Measurements from ENCODE around the gene NTNG2. TPM values are rescaled to one million over a fixed set of nuclear protein-coding genes. Genes with fewer than 3 reads are reported as not detected.

Gene NTNG2
- total RNA-seq, 4 donors from 2014 or later = 0.27 to 1.1 TPM; not detected in 2

DNA sequence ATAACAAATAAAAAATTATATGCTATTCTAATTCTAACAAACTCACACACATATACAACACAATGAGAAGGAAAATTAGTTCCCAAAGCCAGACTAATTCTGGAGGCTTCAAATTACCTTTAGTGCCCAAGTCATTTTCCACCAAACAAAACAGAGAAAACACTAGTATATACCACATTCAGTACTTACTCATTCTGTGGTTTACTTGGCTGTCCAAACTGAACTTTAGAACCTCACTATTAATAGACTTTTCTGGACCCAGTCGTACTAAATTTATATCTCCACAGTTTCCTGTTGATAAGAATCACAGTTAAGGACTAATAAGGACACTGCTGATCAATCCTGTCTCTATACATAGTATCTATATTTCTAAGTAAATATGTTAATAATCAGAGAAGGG is 126.5 kb downstream of the NTNG2 start:
- in situ Hi-C loops (cut with MboI; ENCODE audit: low pct_ligation_motif_present in 1 of 4, low pct_unique_long_range_greater_than_20kb in 1 of 4, low sequenced_read_pairs in 3 of 4) (no loop called here), intact Hi-C loops (cut with DNase I; ENCODE audit: low total_unique reads) (no loop called here)
- Histone ChIP-seq H3K9me3 (no peaks in the 10 kb centered on the region), H3K4me3 (no peak overlapping the region), H3K4me1 (peaks cover 0 to 4% (median 0%) of the 10 kb centered on the region in 4 donors), H3K36me3 (peaks cover 0 to 51% (median 23%) of the 10 kb centered on the region in 4 donors), H3K27me3 (no peaks in the 10 kb centered on the region), H3K27ac (no peak overlapping the region)
- DNase-seq = no peak
- TF ChIP-seq, protein P1, sequence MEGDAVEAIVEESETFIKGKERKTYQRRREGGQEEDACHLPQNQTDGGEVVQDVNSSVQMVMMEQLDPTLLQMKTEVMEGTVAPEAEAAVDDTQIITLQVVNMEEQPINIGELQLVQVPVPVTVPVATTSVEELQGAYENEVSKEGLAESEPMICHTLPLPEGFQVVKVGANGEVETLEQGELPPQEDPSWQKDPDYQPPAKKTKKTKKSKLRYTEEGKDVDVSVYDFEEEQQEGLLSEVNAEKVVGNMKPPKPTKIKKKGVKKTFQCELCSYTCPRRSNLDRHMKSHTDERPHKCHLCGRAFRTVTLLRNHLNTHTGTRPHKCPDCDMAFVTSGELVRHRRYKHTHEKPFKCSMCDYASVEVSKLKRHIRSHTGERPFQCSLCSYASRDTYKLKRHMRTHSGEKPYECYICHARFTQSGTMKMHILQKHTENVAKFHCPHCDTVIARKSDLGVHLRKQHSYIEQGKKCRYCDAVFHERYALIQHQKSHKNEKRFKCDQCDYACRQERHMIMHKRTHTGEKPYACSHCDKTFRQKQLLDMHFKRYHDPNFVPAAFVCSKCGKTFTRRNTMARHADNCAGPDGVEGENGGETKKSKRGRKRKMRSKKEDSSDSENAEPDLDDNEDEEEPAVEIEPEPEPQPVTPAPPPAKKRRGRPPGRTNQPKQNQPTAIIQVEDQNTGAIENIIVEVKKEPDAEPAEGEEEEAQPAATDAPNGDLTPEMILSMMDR (IDR thresholded peaks at IDR 0.05) = no peak
- no peak for TF ChIP-seq POLR2AphosphoS5 (IDR thresholded peaks at IDR 0.05)
- no peak for TF ChIP-seq POLR2A (IDR thresholded peaks at IDR 0.05)
- no peak for TF ChIP-seq EP300 (IDR thresholded peaks at IDR 0.05; ENCODE audit: low read depth)
- WGBS, 2 donors (ENCODE audit: low coverage in 1 of 2) = 27 to 29% methylated on average over 1 of the region's 1 CpG

DNA sequence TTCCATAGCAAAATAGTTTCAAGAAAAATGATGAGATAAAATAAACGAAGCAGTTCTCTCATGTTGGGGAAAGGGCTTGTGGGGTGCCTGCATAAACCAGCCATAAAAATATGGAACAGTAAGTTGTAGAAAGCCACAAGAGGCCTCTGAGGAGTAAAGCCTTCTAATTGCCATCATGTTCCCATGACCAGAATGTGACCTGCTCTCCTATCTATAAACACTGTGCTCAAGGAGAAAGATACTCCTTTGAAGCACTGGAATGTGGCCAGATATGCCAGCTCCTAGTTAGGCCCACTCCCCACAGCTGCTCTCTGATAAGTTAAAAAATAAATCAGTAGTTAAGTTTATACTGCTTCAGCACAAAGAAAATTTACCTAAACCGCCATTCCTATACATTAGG is 127.1 kb downstream of the NTNG2 start:
- Histone ChIP-seq H3K4me1 (peaks cover 0 to 4% (median 0%) of the 10 kb centered on the region in 4 donors), H3K9me3 (no peaks in the 10 kb centered on the region), H3K27me3 (no peaks in the 10 kb centered on the region), H3K27ac (no peak overlapping the region), H3K4me3 (no peak overlapping the region), H3K36me3 (peaks cover 0 to 50% (median 23%) of the 10 kb centered on the region in 4 donors)
- no peak for TF ChIP-seq EP300 (IDR thresholded peaks at IDR 0.05; ENCODE audit: low read depth)
- TF ChIP-seq POLR2AphosphoS5 (IDR thresholded peaks at IDR 0.05) = no peak
- no peak for TF ChIP-seq POLR2A (IDR thresholded peaks at IDR 0.05)
- TF ChIP-seq, protein P1 (IDR thresholded peaks at IDR 0.05) = no peak
- WGBS, 2 donors (ENCODE audit: low coverage in 1 of 2) = 72 to 96% methylated on average over 2 of the region's 2 CpGs
- in situ Hi-C loops (cut with MboI; ENCODE audit: low pct_ligation_motif_present in 1 of 4, low pct_unique_long_range_greater_than_20kb in 1 of 4, low sequenced_read_pairs in 3 of 4) = no loop called here
- no peak for DNase-seq
- intact Hi-C loops (cut with DNase I; ENCODE audit: low total_unique reads) = no loop called here

DNA sequence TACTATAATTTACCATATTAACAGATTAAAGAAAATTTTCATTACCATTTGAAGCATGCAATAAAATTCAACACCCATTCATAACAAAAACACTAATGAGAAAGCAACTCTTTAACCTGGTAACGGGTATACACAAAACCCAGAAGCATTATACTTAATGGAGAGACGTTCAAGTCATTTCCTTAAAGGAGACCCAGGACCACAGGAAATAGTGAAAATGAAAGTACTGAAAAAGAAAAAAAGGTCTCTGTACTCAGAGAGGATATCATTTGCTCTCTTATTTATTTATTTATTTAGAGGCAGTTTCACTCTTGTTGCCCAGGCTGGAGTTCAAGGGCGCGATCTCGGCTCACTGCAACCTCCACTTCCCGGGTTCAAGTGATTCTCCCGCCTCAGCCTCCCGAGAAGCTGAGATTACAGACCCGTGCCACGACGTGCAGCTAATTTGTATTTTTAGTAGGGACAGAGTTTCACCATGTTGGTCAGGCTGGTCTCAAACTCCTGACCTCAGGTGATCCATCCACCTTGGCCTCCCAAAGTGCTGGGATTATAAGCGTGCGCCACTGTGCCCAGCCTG is 131.4 kb downstream of the NTNG2 start:
- H3K27ac ChIP-seq = no peak overlapping the region
- in situ Hi-C loops (cut with MboI; ENCODE audit: low pct_ligation_motif_present in 1 of 4, low pct_unique_long_range_greater_than_20kb in 1 of 4, low sequenced_read_pairs in 3 of 4) = no loop called here
- no peaks in the 10 kb centered on the region for H3K27me3 ChIP-seq
- no peak overlapping the region for H3K4me3 ChIP-seq
- peaks cover 0 to 55% (median 26%) of the 10 kb centered on the region in 4 donors for H3K36me3 ChIP-seq
- intact Hi-C loops (cut with DNase I; ENCODE audit: low total_unique reads) = no loop called here
- 84 to 87% methylated on average over 7 to 13 of the region's 13 CpGs for WGBS, 2 donors (ENCODE audit: low coverage in 1 of 2)
- H3K4me1 ChIP-seq = peaks cover 0 to 4% (median 0%) of the 10 kb centered on the region in 4 donors
- no peak for DNase-seq
- no peak for TF ChIP-seq POLR2AphosphoS5 (IDR thresholded peaks at IDR 0.05)
- no peak for TF ChIP-seq POLR2A (IDR thresholded peaks at IDR 0.05)
- no peak for TF ChIP-seq EP300 (IDR thresholded peaks at IDR 0.05; ENCODE audit: low read depth)
- TF ChIP-seq, protein P1 (IDR thresholded peaks at IDR 0.05) = no peak
- no peaks in the 10 kb centered on the region for H3K9me3 ChIP-seq

Other genes starting within 250 kb of the NTNG2 start
- gene MED27, start 82.2 kb upstream of the NTNG2 start, total RNA-seq = 10 to 100 TPM in 1 of 4 donors, 1 to 10 TPM in 3; 2.6 to 12.6 (median 7.1) TPM
- gene SETX, start 192.9 kb downstream of the NTNG2 start, total RNA-seq = 10 to 100 TPM; 27.7 to 70.5 (median 48.5) TPM
- gene TTF1, start 244.8 kb downstream of the NTNG2 start, total RNA-seq = 10 to 100 TPM in 2 of 4 donors, 1 to 10 TPM in 2; 6.4 to 14.2 (median 9.4) TPM
- not detected for gene CFAP77, start 248.2 kb downstream of the NTNG2 start, total RNA-seq

Measured in transverse colon (tissue), 4 donors.